ENCODE data around the gene AIRE.

AIRE gene

DNA sequence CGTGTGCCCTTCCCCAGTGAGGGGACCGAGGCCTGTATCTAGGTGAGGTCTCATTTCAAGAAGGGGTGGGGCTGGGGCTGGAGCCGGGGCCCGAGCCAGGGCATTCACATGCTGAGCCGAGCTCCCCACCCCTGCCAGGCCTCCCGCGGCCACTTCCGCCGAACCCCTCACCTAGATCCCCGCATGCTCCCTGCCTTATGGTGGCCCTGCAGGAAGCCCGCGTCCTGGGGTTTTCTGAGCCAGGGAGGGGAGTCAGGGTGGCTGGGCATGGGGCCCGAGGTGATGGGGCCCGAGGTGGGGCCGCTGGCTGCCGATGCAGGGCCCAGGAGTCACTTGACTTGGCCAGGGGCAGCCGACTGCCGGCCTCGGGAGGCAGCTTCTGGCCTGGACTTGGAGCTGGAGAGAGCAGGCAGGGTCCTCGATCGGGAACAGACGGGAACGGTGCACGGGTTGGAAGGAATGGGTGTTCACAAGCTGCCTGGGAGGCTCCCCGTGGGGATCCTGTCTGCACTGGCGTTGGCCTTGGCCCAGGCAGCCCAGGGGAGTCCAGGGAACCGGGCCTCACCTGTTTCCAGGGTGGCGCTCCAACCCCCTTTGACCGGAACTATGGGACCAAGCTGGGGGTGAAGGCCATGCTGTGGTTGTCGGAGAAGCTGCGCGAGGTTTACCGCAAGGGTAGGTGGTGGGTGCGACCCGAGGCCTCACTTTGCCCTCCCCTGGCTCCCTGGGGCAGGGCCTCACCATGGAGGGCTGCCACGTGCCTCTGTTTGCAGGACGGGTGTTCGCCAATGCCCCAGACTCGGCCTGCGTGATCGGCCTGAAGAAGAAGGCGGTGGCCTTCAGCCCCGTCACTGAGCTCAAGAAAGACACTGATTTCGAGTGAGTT is 40.0 kb downstream of the AIRE start:
- DNase-seq = no peak

DNA sequence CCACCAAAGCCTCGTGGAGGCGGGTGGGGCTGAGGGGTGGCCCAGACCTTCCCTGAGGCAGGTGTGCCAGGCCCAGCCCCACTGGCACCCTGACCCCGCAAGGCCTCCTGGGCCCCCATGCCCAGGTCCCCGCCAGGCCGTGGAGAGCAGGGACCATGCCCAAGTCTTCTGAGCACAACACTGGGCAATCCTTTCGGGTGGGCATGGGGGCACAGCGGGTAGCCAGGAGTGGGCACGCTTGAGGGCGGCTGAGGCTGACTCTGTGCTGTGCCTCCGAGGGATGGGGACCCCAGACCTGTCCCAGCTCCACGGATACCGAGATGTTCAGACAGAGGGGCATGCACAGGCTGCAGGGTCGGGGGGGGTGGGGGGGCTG is 40.6 kb downstream of the AIRE start:
- DNase-seq = no peak

- no peak for DNase-seq
These were observed 41.3 kb downstream of the AIRE start for GRCh38 chr21:44326716-44327602.

DNA sequence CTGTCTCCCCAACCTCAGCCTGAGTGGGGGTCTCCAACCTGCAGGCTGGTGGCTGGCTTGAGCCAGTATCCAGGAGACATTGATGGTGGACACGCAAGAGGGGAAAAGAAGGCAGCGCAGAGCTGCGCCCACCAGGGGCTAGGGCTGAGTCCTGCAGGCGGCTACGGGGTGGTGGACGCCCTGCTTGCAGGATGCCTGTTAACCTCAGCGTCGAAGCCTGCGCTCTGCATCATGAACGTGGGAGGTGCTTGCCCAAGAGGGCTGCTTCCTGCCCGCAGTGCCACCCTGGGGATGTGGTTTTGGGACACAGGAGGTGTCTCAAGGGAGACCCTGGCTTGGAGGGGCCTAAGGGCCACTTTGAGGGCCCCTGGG is 41.9 kb downstream of the AIRE start:
- no peak for DNase-seq

GRCh38 chr21:44328242-44328895 is 42.7 kb downstream of the AIRE start:
- no peak for DNase-seq

DNA sequence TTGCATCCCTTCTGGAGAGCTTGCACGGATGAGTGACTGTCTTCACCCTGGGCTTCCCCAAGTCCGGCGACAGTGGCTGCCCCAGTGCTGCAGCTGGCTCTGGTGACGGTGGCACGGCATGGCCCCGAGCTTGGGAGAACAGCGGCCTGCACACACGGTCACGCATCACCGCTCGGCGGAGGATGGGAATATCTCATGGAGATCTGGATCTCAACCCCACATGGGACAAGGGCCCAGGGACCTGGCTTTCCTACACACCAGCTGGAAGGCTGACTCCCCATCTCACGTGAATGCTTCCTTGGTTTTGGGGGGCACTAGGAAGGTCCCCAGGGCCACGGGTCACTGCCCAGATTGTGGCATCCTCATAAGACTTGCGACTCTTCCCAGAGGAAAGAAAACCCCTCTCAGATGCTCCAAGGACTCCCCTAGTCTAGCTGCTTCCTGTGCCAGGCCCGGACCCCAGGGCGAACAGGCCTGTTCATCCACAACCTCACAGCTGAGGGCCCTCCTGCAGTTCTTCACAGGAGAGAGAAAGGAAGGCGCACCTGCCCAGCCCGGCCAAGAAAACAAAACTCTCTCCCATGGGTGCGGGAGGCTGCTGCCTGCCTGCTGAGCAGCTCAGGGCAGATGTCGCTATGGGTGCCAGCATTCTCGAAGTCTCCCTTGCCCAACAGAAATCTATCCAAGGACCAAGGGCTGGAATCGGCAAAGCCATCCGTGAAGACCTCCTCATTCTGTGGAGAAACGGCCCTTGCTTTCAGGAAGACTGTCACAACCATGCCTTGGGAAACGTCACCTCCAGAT is 43.6 kb downstream of the AIRE start:
- no peak for DNase-seq

DNA sequence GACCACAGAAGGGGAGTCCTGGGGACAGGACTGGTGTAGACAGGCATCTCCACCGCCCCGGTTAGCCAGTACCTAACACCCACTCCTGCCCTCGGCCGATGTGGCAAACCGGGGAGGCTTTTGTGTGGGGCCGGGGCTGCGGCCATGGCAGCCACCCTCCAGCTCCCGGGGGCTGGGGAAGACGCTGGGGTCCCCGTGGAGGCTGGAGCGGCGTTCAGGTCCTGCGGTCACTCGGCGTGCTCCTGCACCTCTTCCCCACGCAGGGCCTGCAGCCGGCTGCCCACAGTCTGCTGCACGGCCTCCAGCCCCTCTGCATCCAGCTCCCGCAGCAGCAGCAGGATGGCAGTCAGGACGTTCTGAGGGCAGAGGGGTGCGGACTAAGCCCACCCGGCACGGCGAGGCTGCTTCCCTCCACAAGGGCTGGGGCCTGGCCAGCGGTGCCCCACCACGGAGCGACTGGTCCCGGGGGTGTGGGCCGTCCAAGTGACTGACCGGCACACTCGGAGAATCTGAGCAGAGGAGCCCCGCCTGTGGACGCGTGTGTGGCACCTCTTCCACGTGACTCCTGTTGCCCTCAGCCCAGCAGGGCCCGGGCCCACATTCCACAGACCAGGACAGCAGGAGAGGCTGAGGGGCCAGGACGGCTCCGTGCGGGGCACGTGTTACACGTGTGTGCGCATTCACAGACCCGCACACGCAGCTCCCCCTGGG is 44.5 kb downstream of the AIRE start:
- DNase-seq = no peak

DNA sequence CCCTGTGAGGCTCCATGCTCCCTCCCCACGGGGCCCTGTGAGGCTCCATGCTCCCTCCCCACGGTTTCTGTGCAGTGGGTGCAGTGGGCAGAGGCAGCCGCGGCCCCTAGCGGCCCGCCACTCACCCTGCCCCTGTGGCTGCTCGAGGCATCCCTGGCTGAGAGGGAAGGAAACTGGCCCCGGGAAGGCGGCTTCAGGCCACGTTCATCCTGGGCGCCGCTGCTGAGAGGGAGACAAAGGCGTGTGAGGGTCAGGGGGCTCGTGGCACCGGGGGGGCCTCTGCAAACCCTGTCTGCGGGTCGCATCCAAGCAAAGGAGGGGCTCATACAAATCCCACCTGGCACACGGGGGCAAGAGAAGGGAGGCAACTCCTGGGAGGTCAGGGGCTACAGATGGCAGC is 45.0 kb downstream of the AIRE start:
- no peak for DNase-seq

DNA sequence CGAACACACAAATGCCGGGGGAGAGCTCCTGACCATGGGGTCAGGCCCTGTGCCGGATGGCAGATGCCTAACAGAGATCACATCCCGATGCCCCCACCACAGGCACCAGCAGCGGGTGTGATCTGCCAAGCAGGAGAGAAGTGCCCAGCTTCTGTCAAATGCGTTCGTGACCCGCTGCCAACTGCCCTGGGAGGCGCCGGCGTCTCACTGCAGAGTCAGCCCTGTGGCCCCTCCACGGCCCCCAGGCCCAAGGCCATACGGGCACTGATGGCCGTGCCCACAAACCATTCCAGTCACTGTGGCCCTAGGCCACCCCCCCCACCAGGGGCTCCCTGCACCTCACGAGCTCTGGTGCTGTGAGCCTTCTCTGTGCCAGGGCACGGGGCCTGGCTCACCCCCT is 45.5 kb downstream of the AIRE start:
- DNase-seq = no peak

GRCh38 chr21:44331650-44332307 is 46.1 kb downstream of the AIRE start:
- no peak for DNase-seq

DNA sequence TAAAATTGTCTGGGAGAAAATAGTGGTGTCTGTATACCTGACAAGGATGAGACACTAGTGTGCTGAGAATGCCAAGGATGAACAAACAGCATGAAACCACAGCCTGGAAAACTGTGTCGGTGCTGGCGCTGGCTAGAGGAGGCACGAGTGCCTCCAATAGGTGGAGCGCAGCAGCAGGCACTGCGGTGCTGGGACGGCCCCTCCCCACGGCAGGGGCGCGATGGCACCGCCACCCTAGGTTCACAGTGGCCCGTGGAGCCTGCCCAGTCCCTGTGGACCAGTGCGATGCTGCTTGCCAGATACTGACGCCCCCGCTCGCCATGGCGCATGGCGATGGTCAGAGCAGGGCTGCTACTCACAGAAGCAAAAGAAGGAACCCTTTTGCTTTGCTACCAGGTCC is 46.7 kb downstream of the AIRE start:
- DNase-seq = no peak

GRCh38 chr21:44332965-44333364 is 47.3 kb downstream of the AIRE start:
- DNase-seq = no peak

GRCh38 chr21:44333509-44334328 is 48.0 kb downstream of the AIRE start:
- no peak for DNase-seq

DNA sequence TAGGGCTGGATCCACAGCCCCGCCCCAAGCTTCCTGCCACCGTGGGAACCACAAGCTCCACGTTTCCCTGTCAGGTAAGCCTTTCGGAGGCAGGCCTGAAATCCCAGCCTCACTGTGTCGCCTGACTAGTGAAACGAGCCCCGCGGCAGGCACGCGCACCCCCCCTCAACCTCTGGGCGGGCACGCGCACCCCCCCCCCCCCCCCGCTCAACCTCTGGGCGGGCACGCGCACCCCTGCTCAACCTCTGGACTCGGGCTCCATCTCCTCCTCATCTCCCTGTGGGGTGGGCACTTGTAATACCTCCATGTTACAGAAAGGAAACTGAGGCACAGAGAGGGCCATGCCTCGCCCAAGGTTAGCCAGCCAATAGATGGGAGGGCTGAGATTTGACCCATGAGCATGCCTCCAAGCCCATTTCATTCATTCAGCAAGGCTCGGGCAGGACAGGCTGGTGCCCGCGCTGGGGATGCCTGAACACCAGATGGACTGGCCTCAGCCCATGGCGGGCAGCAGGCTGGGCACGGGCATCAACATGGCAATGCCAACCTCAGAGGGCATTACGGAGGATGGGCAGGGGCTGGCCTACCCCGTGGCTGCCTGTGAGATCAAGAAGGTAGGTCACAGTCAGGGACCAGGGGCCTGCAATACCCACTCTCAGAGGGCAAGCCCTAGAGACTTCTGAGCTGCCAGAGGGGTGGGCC is 48.8 kb downstream of the AIRE start:
- no peak for DNase-seq

GRCh38 chr21:44335266-44336059 is 49.8 kb downstream of the AIRE start:
- DNase-seq = no peak

GRCh38 chr21:44337449-44337848 is 51.8 kb downstream of the AIRE start:
- DNase-seq = no peak

GRCh38 chr21:44337941-44338895 is 52.5 kb downstream of the AIRE start:
- DNase-seq = peak; percentile 77
